Mucosa of rectum (tissue), 2 donors: Measurements from ENCODE around the gene MAGOH.

Experiments used
- H3K27ac ChIP-seq, 2 donors: one replicate each; pipeline ENCODE4 v1.7.0; 2013; ENCODE audit warnings: inconsistent platforms in 2 of 2, low read depth in 2 of 2, low read length in 2 of 2
- H3K27me3 ChIP-seq, 2 donors: one replicate each; pipeline ENCODE4 v1.7.0; 2013; ENCODE audit warnings: low read length in 2 of 2; ENCODE audit not compliant: control insufficient read depth in 2 of 2, insufficient read depth in 2 of 2
- H3K36me3 ChIP-seq, 2 donors: one replicate each; pipeline ENCODE4 v1.7.0; 2013; ENCODE audit warnings: low read length in 2 of 2; ENCODE audit not compliant: control insufficient read depth in 2 of 2, insufficient read depth in 2 of 2
- H3K4me1 ChIP-seq, 2 donors: one replicate each; pipeline ENCODE4 v1.7.0; 2013; ENCODE audit warnings: low read length in 2 of 2, mild to moderate bottlenecking in 1 of 2; ENCODE audit not compliant: control insufficient read depth in 2 of 2, insufficient read depth in 2 of 2
- H3K4me3 ChIP-seq, 2 donors: one replicate each; pipeline ENCODE4 v1.7.0; 2013; ENCODE audit warnings: low read length in 2 of 2
- H3K9ac ChIP-seq, 2 donors: one replicate each; pipeline ENCODE4 v1.7.0; 2013; ENCODE audit warnings: low read length in 2 of 2, low read depth in 1 of 2, mild to moderate bottlenecking in 1 of 2
- H3K9me3 ChIP-seq, 2 donors: one replicate each; pipeline ENCODE4 v1.7.0; 2013; ENCODE audit warnings: low read length in 2 of 2; ENCODE audit not compliant: control insufficient read depth in 2 of 2
- donor health status: healthy.
- donor health status: Normal muscosa, but diverticular disease.

The MAGOH gene

DNA sequence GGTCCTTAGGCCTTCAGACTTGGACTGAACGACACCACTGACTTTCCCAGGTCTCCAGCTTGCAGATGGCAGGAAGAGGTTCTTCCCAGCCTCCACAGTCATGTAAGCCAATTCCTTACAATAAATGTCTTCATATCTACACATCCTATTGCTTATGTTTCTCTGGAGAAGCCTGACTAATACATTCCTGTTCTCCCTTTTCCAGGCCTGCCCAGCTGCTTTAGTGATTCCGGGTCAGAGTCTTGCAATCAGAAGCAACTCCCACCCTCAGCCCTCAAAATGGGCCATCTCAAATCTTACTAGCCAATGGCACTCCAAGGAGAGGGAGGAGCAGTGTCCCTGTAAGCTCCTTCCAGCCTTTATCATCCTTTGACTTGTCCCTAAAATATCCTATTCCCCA lies 58.1 kb downstream of the MAGOH start:
- Histone ChIP-seq H3K27ac (no peak overlapping the region), H3K27me3 (no peaks in the 10 kb centered on the region), H3K4me1 (peaks cover 20 to 46% of the 10 kb centered on the region in 2 donors), H3K9me3 (no peaks in the 10 kb centered on the region), H3K4me3 (no peak overlapping the region), H3K9ac (no peak overlapping the region), H3K36me3 (no peaks in the 10 kb centered on the region)
